ENCODE data around the gene GAS7.

GAS7 gene

GRCh38 chr17:10055262-10055975 lies 143.0 kb downstream of the GAS7 start:
- TF ChIP-seq, protein P1, sequence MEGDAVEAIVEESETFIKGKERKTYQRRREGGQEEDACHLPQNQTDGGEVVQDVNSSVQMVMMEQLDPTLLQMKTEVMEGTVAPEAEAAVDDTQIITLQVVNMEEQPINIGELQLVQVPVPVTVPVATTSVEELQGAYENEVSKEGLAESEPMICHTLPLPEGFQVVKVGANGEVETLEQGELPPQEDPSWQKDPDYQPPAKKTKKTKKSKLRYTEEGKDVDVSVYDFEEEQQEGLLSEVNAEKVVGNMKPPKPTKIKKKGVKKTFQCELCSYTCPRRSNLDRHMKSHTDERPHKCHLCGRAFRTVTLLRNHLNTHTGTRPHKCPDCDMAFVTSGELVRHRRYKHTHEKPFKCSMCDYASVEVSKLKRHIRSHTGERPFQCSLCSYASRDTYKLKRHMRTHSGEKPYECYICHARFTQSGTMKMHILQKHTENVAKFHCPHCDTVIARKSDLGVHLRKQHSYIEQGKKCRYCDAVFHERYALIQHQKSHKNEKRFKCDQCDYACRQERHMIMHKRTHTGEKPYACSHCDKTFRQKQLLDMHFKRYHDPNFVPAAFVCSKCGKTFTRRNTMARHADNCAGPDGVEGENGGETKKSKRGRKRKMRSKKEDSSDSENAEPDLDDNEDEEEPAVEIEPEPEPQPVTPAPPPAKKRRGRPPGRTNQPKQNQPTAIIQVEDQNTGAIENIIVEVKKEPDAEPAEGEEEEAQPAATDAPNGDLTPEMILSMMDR (IDR thresholded peaks at IDR 0.05), result no peak

DNA sequence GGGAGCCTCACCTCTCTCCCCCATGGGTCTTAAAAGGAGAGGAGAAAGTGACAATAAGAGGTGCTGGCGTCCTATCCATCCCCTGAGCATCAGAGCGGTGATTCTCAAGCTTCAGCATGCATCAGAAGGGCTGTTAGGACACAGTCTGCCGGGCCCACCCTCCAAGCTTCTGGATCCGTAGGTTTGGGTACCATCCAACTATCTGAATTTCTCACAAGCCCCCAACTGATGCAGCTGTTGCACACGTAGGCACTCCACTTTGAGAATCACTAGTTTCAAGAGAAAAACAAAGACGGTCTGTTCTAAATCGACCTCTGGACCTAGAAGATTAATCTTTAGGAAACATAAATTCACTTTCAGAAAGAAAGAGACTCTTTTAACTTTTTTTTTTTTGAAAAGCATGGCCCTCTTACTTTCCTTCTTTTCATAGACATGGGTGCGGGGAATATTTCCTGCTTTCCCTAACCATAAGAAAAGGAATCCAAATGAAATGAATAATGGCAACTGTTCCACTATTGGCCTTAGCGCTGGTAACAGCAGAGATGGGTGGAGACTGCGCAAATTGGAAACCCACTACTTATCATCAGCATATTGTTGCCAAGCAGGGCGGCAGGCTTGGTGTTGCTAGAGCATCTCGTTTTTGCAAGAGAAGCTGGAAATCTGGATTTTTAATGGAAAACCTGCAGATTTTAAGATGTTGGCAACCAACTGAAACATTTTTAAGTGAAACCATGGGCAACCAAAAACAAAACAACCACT lies 144.4 kb downstream of the GAS7 start:
- TF ChIP-seq, protein P1 (IDR thresholded peaks at IDR 0.05), result no peak

- TF ChIP-seq, protein P1 (IDR thresholded peaks at IDR 0.05), result no peak
These were observed 146.1 kb downstream of the GAS7 start for GRCh38 chr17:10052106-10052813.

- TF ChIP-seq, protein P1 (IDR thresholded peaks at IDR 0.05), result no peak
These were observed 147.3 kb downstream of the GAS7 start for GRCh38 chr17:10051112-10051511.

DNA sequence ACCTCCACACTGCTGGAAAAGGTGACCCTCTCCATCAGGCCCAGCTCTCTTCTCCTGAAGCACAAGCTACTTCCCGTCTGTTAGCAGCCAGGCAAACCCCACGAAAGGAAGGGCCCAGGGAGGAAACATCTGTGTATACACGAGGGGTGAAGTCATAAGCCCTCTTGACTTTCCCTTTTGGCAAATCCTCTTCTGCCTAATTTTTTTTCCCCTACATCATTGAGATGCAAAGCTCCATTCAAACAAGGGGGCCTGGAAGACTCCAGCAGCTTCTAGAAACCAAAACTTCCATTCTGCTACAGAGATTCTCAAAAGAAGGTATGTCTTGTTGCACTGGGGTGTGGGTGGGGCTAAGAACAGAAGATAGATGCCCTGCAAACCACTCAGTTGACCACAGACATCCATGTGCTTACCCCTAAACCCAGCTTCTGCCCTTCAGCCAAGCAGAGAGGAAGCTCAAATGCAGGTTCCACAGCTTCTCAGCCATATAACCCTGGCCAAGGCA lies 147.8 kb downstream of the GAS7 start:
- TF ChIP-seq, protein P1 (IDR thresholded peaks at IDR 0.05), result no peak

DNA sequence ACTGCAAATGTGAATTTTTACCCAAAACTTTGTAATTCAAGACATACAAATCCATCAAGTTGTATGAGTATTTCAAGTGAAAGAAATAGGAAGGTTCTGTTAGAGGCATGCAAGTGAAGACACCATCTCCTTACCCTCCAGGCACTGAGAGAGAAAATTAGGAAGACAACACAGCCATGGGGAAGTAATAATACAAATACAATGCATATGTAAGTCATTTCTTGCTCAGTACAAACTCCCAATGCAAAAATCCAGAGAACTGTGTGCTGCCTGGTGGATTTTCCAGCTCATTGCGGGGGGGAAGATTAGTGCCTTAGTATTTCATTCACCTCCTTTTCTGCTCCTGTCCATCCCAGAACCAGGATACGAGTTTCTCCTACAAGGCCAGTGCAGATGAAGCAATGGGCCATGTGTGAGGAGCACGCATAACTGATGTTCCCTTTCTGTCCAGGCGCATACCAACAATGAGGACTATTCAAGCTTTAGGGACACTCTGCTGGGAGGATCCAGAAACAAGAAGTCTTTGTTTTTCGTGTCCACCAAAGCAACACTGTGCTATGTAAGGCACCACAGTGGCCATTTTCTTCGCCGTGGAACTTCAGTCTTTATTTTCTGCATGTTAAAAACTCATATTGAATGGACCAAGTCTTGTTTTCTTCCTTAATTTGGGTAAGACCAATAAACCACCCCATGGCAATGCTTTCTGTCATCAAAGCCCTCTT lies 149.6 kb downstream of the GAS7 start:
- TF ChIP-seq, protein P1 (IDR thresholded peaks at IDR 0.05), result no peak
